IMR-90 (cell line): ENCODE data around the gene EFHD1. TPM values are rescaled to one million over a fixed set of nuclear protein-coding genes. Genes with fewer than 3 reads are reported as not detected.

Source experiments
- ATAC-seq: fragments of 200-7000 bp; cut with Tn5 transposase; 2 replicates; pipeline ENCODE4 v1.9.1; 2020; ENCODE audit warnings: low read depth, mild to moderate bottlenecking, moderate library complexity
- BruUV-seq: library from RNA; stranded (reverse); fragments of 400-500 nt; replicated peaks from 2 replicates; lab custom pipeline; 2021; lab: Mats Ljungman, UMichigan
- CTCF ChIA-PET: fragments of 300-600 bp; formaldehyde crosslinking; extraction: SDS; loops from one replicate; lab custom pipeline; 2021; ENCODE audit warnings: antibody characterized with exemption; lab: Yijun Ruan, JAX
- POLR2A ChIA-PET: fragments of 300-600 bp; sonication (Branson Sonifier 250); formaldehyde crosslinking; loops from one replicate; lab custom pipeline; 2022; ENCODE audit warnings: antibody characterized with exemption; ENCODE audit not compliant: unreplicated experiment; lab: Charles Lee
- DNase-seq: peaks from one replicate; pipeline ENCODE4 v3.0.0; 2013
- H2AFZ ChIP-seq: replicated peaks from 2 replicates; pipeline ENCODE3; 2013; ENCODE audit warnings: low read length, mild to moderate bottlenecking; ENCODE audit not compliant: poor library complexity
- H2AK5ac ChIP-seq: 2 replicates; pipeline ENCODE4 v1.6.1; 2013; ENCODE audit warnings: low read depth, low read length, inconsistent platforms
- H2AK9ac ChIP-seq: replicated peaks from 2 replicates; pipeline ENCODE3; 2013; ENCODE audit warnings: mild to moderate bottlenecking, low read depth, low read length, moderate library complexity; ENCODE audit not compliant: poor library complexity
- H2BK120ac ChIP-seq: 2 replicates; pipeline ENCODE4 v1.6.1; 2013; ENCODE audit warnings: low read depth, low read length, inconsistent platforms
- H2BK15ac ChIP-seq: 3 replicates; pipeline ENCODE4 v1.6.1; 2013; ENCODE audit warnings: low read depth, low read length, inconsistent platforms
- H2BK20ac ChIP-seq: 2 replicates; pipeline ENCODE4 v1.6.1; 2013; ENCODE audit warnings: low read depth, mild to moderate bottlenecking, inconsistent platforms, low read length, moderate library complexity
- H2BK5ac ChIP-seq: 2 replicates; pipeline ENCODE4 v1.6.1; 2013; ENCODE audit warnings: mild to moderate bottlenecking, low read depth, low read length, inconsistent platforms; ENCODE audit not compliant: poor library complexity, severe bottlenecking
- H3K14ac ChIP-seq: replicated peaks from 2 replicates; pipeline ENCODE4 v1.6.1; 2013; ENCODE audit warnings: low read depth, low read length, inconsistent platforms
- H3K18ac ChIP-seq: 2 replicates; pipeline ENCODE4 v1.6.1; 2013; ENCODE audit warnings: low read depth, low read length, control low read depth
- H3K23ac ChIP-seq: 2 replicates; pipeline ENCODE4 v1.6.1; 2013; ENCODE audit warnings: low read depth, low read length, inconsistent platforms
- H3K27ac ChIP-seq: 2 replicates; pipeline ENCODE4 v1.5.1; 2013; ENCODE audit warnings: mild to moderate bottlenecking, control low read depth, low read length; ENCODE audit not compliant: insufficient read depth
- H3K27me3 ChIP-seq: 2 replicates; pipeline ENCODE4 v1.6.1; 2013; ENCODE audit warnings: low read length; ENCODE audit not compliant: control insufficient read depth, insufficient read depth
- H3K36me3 ChIP-seq: 2 replicates; pipeline ENCODE4 v1.6.1; 2013; ENCODE audit warnings: low read length, mixed read lengths; ENCODE audit not compliant: control insufficient read depth, insufficient read depth
- H3K4ac ChIP-seq: 2 replicates; pipeline ENCODE4 v1.6.1; 2013; ENCODE audit warnings: low read depth, low read length, inconsistent platforms
- H3K4me1 ChIP-seq: 2 replicates; pipeline ENCODE4 v1.6.1; 2013; ENCODE audit warnings: low read length, mixed read lengths; ENCODE audit not compliant: control insufficient read depth, insufficient read depth
- H3K4me2 ChIP-seq: 2 replicates; pipeline ENCODE4 v1.6.1; 2013; ENCODE audit warnings: low read depth, mild to moderate bottlenecking, control low read depth, low read length, moderate library complexity
- H3K4me3 ChIP-seq: 2 replicates; pipeline ENCODE4 v1.5.1; 2013; ENCODE audit warnings: low read depth, mild to moderate bottlenecking, control low read depth, low read length, moderate library complexity; ENCODE audit not compliant: insufficient read depth
- H3K56ac ChIP-seq: 2 replicates; pipeline ENCODE4 v1.6.1; 2013; ENCODE audit warnings: low read length, inconsistent platforms; ENCODE audit not compliant: insufficient read depth; ENCODE audit errors: extremely low read depth
- H3K79me1 ChIP-seq, 2 experiments: 2 replicates each; pipeline ENCODE4 v1.6.1; 2013; ENCODE audit warnings: low read length in 2 of 2, inconsistent platforms in 1 of 2, low read depth in 1 of 2
- H3K9ac ChIP-seq: 2 replicates; pipeline ENCODE4 v1.6.1; 2013; ENCODE audit warnings: low read depth, low read length, control low read depth
- H3K9me1 ChIP-seq: 2 replicates; pipeline ENCODE4 v1.6.1; 2013; ENCODE audit warnings: low read length, inconsistent platforms; ENCODE audit not compliant: insufficient read depth
- H3K9me3 ChIP-seq: 2 replicates; pipeline ENCODE4 v1.6.1; 2013; ENCODE audit warnings: low read length; ENCODE audit not compliant: control insufficient read depth, insufficient read depth
- H4K20me1 ChIP-seq: 2 replicates; pipeline ENCODE4 v1.6.1; 2013; ENCODE audit warnings: low read length, inconsistent platforms; ENCODE audit not compliant: insufficient read depth
- H4K5ac ChIP-seq: 2 replicates; pipeline ENCODE4 v1.6.1; 2013; ENCODE audit warnings: mild to moderate bottlenecking, low read depth, low read length, control low read depth
- H4K8ac ChIP-seq, 2 experiments: 2 replicates each; pipeline ENCODE4 v1.6.1; 2013; ENCODE audit warnings: low read depth in 2 of 2, low read length in 2 of 2, control low read depth in 1 of 2, inconsistent platforms in 1 of 2
- H4K91ac ChIP-seq: 2 replicates; pipeline ENCODE4 v1.6.1; 2013; ENCODE audit warnings: low read depth, low read length, inconsistent platforms; ENCODE audit not compliant: insufficient read depth
- CHD1 ChIP-seq: IDR thresholded peaks from 2 replicates; pipeline ENCODE4 v1.6.1; 2012; ENCODE audit warnings: low read depth, low read length, improper control_type of control experiment
- FOS ChIP-seq: fragments of 150-350 bp; IDR thresholded peaks from 2 replicates; pipeline ENCODE4 v1.6.1; 2016; ENCODE audit warnings: low read depth, low read length
- MAFK ChIP-seq: IDR thresholded peaks from 2 replicates; pipeline ENCODE4 v1.6.1; 2012; ENCODE audit warnings: low read depth, low read length, improper control_type of control experiment
- MAZ ChIP-seq: IDR thresholded peaks from 2 replicates; pipeline ENCODE4 v1.6.1; 2012; ENCODE audit warnings: low read depth, mild to moderate bottlenecking, low read length, improper control_type of control experiment, moderate library complexity, borderline replicate concordance
- MXI1 ChIP-seq: IDR thresholded peaks from 2 replicates; pipeline ENCODE4 v1.6.1; 2012; ENCODE audit warnings: low read depth, mild to moderate bottlenecking, low read length, moderate library complexity, borderline replicate concordance
- NFE2L2 ChIP-seq: fragments of 150-350 bp; IDR thresholded peaks from 2 replicates; pipeline ENCODE4 v1.6.1; 2016; ENCODE audit warnings: low read depth, mild to moderate bottlenecking, low read length
- POLR2A ChIP-seq: IDR thresholded peaks from 2 replicates; pipeline ENCODE4 v1.6.1; 2012; ENCODE audit warnings: mild to moderate bottlenecking, low read depth, low read length
- RAD21 ChIP-seq: IDR thresholded peaks from 2 replicates; pipeline ENCODE4 v1.6.1; 2012; ENCODE audit warnings: low read length, improper control_type of control experiment
- RCOR1 ChIP-seq: IDR thresholded peaks from 2 replicates; pipeline ENCODE4 v1.6.1; 2012; ENCODE audit warnings: mild to moderate bottlenecking, low read length, improper control_type of control experiment; ENCODE audit not compliant: insufficient replicate concordance
- RFX5 ChIP-seq: IDR thresholded peaks from 2 replicates; pipeline ENCODE4 v1.8.0; 2012; ENCODE audit warnings: low read depth, mild to moderate bottlenecking, low read length, moderate library complexity
- SMC3 ChIP-seq: fragments of 150-350 bp; IDR thresholded peaks from 2 replicates; pipeline ENCODE4 v1.6.1; 2016; ENCODE audit warnings: low read depth, mild to moderate bottlenecking, antibody characterized with exemption, low read length, moderate library complexity
- WGBS, 2 experiments: methylation state at CpG; one replicate each; pipeline versions ENCODE4 v1.1.5 to v1.1.7; 2013; ENCODE audit warnings: missing lambda C conversion rate in 2 of 2; ENCODE audit not compliant: insufficient read length in 1 of 2; ENCODE audit errors: extremely low coverage in 2 of 2; 5-methylcytosine and 5-hydroxymethylcytosine counted together
- dilution Hi-C: fragments of 300-500 bp; cut with HindIII; formaldehyde crosslinking; loops from one replicate; pipeline ENCODE4 v1.14.3; 2018; ENCODE audit warnings: low sequenced_read_pairs; ENCODE audit not compliant: unreplicated experiment
- in situ Hi-C: fragments of 300-500 bp; cut with MboI; formaldehyde crosslinking; loops from 3 replicates; pipeline ENCODE4 v1.14.3; 2019; ENCODE audit warnings: low sequenced_read_pairs, inconsistent platforms, mixed read lengths
- intact Hi-C: fragments of 100-400 bp; cut with micrococcal nuclease; formaldehyde crosslinking; loops from 2 replicates; pipeline ENCODE4 v1.10.0; 2022
- polyA plus RNA-seq, 3 experiments: library from polyadenylated mRNA; depleted of rRNA; stranded (reverse); fragments of >200 nt; gene quantifications; 2 replicates each; pipeline ENCODE4 v1.2.3, GENCODE V29; 2012; ENCODE audit warnings: low replicate concordance in 1 of 3
- total RNA-seq: library from RNA; depleted of rRNA; stranded (reverse); fragments of >200 nt; gene quantifications from 2 replicates; pipeline ENCODE4 v1.2.3, GENCODE V29; 2012
- TF ChIP-seq, protein P1 (sequence below): fragments of 150-350 bp; IDR thresholded peaks from 2 replicates; pipeline ENCODE4 v1.6.1; 2016; ENCODE audit warnings: low read depth, mild to moderate bottlenecking, low read length, moderate library complexity, borderline replicate concordance
- TF ChIP-seq, protein P2 (sequence below): fragments of 150-350 bp; IDR thresholded peaks from 2 replicates; pipeline ENCODE4 v1.6.1; 2017; ENCODE audit warnings: mild to moderate bottlenecking, antibody characterized with exemption, low read length, low read depth
- TF ChIP-seq, protein P3 (sequence below): conservative IDR thresholded peaks from 2 replicates; pipeline ENCODE4 v1.5.1; 2012; ENCODE audit warnings: mild to moderate bottlenecking, low read depth, low read length, improper control_type of control experiment

Gene EFHD1
- total and polyA plus RNA-seq, 2 of the 4 experiments (the other 2 are of a cell fraction) = 0.27 TPM; not detected in 1

DNA sequence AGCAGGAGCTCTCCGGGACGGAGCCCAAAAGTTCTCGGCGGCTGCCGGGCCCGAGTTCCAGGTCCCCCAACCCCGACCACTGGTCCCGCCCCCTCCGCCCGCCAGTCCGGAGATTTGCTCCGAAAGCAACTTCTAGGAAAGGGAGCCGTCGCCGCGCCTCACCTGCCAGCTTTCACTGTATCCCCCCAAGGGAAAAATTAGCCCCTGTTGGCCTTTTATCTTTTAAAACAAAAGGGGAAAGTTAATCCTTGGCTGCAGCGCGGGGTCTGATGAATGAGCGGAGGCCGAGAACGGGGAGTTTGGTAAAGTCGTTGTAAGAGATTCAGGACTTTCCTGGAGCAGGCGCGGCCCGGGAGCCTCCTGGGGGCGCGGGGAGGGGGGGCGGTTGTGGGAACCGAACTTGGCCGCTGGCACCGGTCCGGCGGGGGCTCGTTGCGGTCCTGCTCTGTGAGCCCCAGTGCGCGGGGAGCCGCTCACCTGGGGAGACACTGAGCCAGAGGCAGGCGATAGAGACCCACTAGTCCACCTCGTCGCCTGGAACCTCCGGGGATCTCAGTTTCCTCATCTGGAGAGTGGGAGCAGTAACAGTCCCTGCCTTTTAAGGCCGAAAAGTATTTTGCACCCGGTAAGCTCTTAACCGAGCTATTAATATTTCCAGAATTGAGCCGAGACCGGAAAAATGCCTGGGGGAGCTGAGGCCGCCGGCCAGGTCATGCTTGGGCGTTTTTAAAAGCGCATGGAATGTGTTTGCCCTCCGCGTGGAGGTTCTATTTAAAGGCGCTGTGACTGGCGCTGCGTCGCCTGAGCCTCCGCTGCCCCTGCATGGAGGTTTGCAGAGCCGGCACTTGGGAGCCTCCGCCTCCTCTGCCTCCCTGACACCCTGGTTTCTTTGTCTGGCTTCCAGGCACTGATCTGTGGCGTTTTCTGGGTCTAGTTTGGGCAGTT, 1.1 kb downstream of the EFHD1 start:
- peak overlapping the region; percentile 91 for H2AFZ ChIP-seq
- H2BK15ac ChIP-seq = no peak overlapping the region
- H4K5ac ChIP-seq = no peak overlapping the region
- H3K9me3 ChIP-seq = no peaks in the 10 kb centered on the region
- H3K9ac ChIP-seq = no peak overlapping the region
- no peak overlapping the region for H3K27ac ChIP-seq
- intact Hi-C loops = no loop called here
- no peak overlapping the region for H3K23ac ChIP-seq
- ATAC-seq (no peak), DNase-seq (no peak)
- H4K8ac ChIP-seq = no peak overlapping the region
- H3K4me1 ChIP-seq = no peaks in the 10 kb centered on the region
- peaks cover 62% of the 10 kb centered on the region for H3K27me3 ChIP-seq
- no peaks in the 10 kb centered on the region for H3K79me1 ChIP-seq
- H3K4me2 ChIP-seq = peak overlapping the region; percentile 89; the same call in 1 of the 2 replicates
- no peak overlapping the region for H2AK9ac ChIP-seq
- H3K9me1 ChIP-seq = no peaks in the 10 kb centered on the region
- no peak overlapping the region for H2BK20ac ChIP-seq
- no peaks in the 10 kb centered on the region for H3K36me3 ChIP-seq
- H3K4me3 ChIP-seq = peak overlapping the region; percentile 60; the same call in 1 of the 2 replicates
- H3K18ac ChIP-seq = no peak overlapping the region
- 11% methylated on average over 27 of the region's 61 CpGs; no CpG with 5 or more reads in 1 of the 2 experiments for WGBS, 2 experiments
- no TSS peak for BruUV-seq
- ChIA-PET CTCF (interaction anchor here (0.5 to 1.1 kb wide), 2 partner anchors 11 to 432 kb away, joined by 3 read pairs; no protein-coding TSS in a partner anchor), POLR2A (no interaction called here)
- no peaks in the 10 kb centered on the region for H4K20me1 ChIP-seq
- H3K14ac ChIP-seq = no peak overlapping the region
- H3K56ac ChIP-seq = no peak overlapping the region
- H4K91ac ChIP-seq = no peak overlapping the region
- no peak overlapping the region for H3K4ac ChIP-seq
- dilution Hi-C loops = no loop called here
- H2BK120ac ChIP-seq = no peak overlapping the region
- no peak overlapping the region for H2BK5ac ChIP-seq
- no peak overlapping the region for H2AK5ac ChIP-seq
- in situ Hi-C loops = no loop called here
- TF ChIP-seq FOS (no peak), POLR2A (no peak), SMC3 (no peak), RCOR1 (no peak), CHD1 (no peak), RFX5 (no peak), RAD21 (no peak), MAFK (no peak), MXI1 (no peak), MAZ (no peak), NFE2L2 (no peak)
- TF ChIP-seq, protein P1, sequence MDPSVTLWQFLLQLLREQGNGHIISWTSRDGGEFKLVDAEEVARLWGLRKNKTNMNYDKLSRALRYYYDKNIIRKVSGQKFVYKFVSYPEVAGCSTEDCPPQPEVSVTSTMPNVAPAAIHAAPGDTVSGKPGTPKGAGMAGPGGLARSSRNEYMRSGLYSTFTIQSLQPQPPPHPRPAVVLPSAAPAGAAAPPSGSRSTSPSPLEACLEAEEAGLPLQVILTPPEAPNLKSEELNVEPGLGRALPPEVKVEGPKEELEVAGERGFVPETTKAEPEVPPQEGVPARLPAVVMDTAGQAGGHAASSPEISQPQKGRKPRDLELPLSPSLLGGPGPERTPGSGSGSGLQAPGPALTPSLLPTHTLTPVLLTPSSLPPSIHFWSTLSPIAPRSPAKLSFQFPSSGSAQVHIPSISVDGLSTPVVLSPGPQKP = no peak
- TF ChIP-seq, protein P2, sequence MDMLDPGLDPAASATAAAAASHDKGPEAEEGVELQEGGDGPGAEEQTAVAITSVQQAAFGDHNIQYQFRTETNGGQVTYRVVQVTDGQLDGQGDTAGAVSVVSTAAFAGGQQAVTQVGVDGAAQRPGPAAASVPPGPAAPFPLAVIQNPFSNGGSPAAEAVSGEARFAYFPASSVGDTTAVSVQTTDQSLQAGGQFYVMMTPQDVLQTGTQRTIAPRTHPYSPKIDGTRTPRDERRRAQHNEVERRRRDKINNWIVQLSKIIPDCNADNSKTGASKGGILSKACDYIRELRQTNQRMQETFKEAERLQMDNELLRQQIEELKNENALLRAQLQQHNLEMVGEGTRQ = no peak
- TF ChIP-seq, protein P3, sequence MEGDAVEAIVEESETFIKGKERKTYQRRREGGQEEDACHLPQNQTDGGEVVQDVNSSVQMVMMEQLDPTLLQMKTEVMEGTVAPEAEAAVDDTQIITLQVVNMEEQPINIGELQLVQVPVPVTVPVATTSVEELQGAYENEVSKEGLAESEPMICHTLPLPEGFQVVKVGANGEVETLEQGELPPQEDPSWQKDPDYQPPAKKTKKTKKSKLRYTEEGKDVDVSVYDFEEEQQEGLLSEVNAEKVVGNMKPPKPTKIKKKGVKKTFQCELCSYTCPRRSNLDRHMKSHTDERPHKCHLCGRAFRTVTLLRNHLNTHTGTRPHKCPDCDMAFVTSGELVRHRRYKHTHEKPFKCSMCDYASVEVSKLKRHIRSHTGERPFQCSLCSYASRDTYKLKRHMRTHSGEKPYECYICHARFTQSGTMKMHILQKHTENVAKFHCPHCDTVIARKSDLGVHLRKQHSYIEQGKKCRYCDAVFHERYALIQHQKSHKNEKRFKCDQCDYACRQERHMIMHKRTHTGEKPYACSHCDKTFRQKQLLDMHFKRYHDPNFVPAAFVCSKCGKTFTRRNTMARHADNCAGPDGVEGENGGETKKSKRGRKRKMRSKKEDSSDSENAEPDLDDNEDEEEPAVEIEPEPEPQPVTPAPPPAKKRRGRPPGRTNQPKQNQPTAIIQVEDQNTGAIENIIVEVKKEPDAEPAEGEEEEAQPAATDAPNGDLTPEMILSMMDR = no peak
